ENCODE data around the gene ARCN1. TPM values are rescaled to one million over a fixed set of nuclear protein-coding genes. Genes with fewer than 3 reads are reported as not detected.
A peak's percentile ranks its signal among the peaks of the same experiment; 100 is the strongest.

The ARCN1 gene
- total RNA-seq, 3 donors from 2014 or later = 180 to 190 (median 183) TPM

DNA sequence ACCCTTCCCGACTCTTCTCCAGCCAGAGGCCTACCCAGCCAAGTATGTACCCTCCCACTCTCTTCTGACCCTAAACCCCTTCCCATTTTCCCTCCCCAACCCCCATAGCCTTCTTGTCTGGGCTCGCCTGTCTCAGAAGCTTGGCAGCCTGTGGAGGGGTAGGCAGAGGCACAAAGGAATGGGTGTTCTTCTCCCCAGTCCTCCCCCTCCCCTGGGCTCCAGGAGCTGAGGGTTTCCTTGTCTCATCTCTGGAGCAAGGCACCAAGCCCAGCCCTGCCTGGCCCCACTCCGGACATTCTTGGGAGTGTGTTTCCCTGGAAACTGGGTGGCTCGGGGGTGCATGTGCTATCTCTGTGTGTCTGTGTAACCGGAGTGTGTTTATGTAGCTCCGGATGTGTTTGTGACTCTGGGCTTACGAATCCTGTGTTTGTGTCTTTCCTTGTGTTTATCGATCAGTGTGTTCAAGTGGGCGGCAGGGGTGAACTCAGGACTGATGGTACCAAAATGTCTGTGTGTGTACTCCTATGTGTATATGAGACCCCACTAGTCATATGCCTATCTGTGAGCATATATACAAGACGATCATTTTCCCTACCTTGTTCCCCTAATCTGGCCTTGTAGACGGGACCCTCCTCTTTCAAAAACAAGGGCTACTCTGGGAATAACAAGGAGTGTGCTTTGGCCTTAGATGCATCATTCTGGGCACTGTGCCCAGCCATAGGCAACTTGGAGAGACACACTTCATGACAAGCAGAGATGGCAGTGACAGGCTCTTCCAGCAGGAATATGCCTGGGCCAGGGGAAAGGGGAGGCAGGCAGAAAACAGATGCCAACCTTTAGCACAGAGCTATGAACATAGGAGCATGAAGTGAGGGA lies 46.1 kb downstream of the ARCN1 start:
- DNase-seq = no peak
- Mint-ChIP-seq H3K4me1 (ENCODE audit: low read depth) (peaks cover 12% of the 10 kb centered on the region), H3K9me3 (no peaks in the 10 kb centered on the region), H3K36me3 (ENCODE audit: insufficient read depth) (peaks cover 1% of the 10 kb centered on the region), H3K4me3 (no peak overlapping the region), H3K27me3 (ENCODE audit: low read depth) (peaks cover 19% of the 10 kb centered on the region)
- ATAC-seq = no peak

DNA sequence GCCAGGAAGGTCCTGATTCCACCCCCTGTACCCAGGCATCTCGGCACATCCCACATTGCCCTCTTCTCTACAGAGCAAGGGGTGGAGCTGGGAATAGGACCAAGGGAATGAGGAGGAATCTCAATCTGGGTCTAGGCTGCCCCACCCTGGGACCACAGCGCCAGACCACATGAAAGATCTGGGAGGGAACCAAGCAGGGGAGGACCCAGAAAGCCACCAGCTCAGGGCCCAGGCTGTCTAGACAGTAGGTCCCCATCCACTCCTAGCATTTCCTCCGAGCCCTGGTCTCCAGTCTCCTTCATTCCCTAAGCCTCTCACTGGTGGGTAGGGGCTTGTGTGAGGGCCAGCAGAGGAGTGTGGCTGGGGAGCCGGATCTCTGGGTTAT lies 46.8 kb downstream of the ARCN1 start:
- ATAC-seq = no peak
- Mint-ChIP-seq H3K4me1 (ENCODE audit: low read depth) (peaks cover 12% of the 10 kb centered on the region), H3K36me3 (ENCODE audit: insufficient read depth) (peaks cover 1% of the 10 kb centered on the region), H3K4me3 (no peak overlapping the region), H3K9me3 (no peaks in the 10 kb centered on the region), H3K27me3 (ENCODE audit: low read depth) (peaks cover 17% of the 10 kb centered on the region)
- no peak for DNase-seq

DNA sequence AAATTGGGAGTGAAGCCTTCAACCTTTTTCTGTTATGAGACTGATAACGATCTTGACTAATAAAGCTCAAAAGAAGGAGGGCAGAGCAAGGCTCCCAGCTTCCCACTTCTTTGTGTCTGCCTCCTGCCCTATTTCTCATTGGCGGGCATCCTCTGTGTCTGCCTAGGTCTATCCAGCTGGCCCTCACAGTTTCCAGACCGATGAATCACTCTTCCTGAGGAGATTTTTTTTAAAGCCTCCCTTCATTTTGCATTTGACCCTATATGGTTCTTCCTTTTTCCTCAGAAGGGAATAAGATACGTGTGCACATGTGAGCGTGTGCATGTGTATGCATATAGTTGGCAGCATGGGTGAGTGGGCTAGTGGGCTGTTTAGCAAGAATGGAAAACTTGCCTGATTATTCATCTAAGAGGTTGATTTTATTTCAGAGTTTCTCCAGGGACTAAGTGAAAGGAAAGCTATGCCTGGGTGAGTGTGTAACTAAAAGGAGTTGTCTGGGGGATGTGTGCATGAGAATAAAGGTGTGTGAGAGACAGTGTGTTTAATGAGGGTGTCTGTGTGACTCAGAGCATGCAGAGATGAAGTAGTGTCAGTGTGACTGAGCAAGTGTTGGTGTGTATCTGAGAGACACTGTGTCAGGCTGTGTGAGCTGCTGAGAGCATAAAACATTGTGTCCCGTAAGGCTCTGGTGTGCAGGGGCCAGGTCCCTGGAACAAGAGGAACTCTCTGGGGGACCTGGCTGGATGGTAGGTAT lies 47.4 kb downstream of the ARCN1 start:
- DNase-seq (no peak), ATAC-seq (no peak)
- peaks cover 12% of the 10 kb centered on the region for H3K4me1 Mint-ChIP-seq (ENCODE audit: low read depth)

DNA sequence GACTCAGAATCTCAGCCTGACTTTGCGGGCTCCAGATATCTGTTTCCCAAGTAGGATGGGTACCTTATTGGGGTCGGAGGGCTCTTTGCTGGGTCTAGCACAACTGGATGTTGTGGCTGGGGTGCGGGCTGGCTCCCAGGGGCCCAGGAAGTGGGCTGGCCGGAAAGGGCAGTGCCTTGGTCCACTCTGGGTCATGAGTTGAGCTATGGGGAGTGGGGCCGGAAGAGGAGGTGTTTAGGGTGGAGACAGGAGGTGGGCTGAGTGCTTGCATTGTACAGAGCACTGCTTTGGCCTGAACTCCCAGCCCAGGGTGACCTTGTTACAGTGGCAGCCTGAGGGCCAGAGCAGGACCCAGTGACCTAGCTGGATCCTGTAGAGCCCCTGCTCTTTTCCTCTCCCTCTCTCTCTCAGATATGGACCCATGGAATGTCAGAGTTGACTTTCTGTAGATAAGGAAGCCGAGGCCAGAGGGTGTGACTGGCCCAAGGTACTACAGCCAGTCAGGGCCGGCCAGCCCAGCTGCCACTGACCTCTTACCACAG lies 48.4 kb downstream of the ARCN1 start:
- ATAC-seq (no peak), DNase-seq (no peak)
- no peaks in the 10 kb centered on the region for H3K9me3 Mint-ChIP-seq
- H3K36me3 Mint-ChIP-seq (ENCODE audit: insufficient read depth) = peaks cover 1% of the 10 kb centered on the region
- H3K4me1 Mint-ChIP-seq (ENCODE audit: low read depth) = peaks cover 12% of the 10 kb centered on the region
- H3K4me3 Mint-ChIP-seq = peak overlapping the region; percentile 65
- peaks cover 17% of the 10 kb centered on the region for H3K27me3 Mint-ChIP-seq (ENCODE audit: low read depth)

More for the DNA sequence above, 47.4 kb downstream of the ARCN1 start:
- H3K9me3 Mint-ChIP-seq = no peaks in the 10 kb centered on the region
- H3K27me3 Mint-ChIP-seq (ENCODE audit: low read depth) = peaks cover 17% of the 10 kb centered on the region
- H3K36me3 Mint-ChIP-seq (ENCODE audit: insufficient read depth) = peaks cover 1% of the 10 kb centered on the region
- no peak overlapping the region for H3K4me3 Mint-ChIP-seq

DNA sequence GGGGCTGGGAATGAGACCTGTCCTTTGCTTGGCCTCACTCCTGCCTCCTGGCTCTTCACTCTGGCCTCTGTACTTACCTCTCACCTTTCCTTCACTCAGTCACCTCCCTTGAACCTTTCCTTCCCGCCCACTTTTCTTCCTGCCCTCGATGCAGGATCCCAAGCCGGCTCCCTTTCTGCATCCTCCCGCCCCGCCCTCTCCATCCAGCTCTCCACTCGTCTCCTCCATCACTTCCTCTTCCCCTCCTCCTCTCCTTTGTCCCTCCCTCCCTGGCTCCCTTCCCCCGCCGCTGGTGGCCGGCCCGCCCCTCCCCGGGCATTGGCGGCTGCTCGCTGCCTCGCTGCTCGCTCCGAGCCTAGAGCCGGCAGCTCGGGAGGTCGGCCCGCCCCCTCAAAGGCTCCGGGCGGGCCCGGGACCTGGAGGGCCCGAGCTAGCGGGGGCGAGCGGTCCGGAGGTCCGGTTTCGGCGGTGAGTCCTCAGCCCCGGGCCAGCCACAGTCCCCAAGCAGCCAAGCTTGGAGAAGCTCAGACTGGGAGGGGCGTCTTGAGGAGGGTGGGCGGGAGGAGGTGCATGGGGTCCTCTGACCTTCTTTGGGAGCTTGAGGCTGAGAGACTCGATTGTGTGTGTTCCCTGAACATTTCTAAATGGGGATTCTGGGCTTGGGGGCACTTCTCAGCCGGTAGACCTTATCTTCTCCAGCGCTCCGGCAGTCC lies 49.0 kb downstream of the ARCN1 start:
- no peak for DNase-seq
- Mint-ChIP-seq H3K4me1 (ENCODE audit: low read depth) (peaks cover 12% of the 10 kb centered on the region), H3K4me3 (peak overlapping the region; percentile 65), H3K36me3 (ENCODE audit: insufficient read depth) (peaks cover 1% of the 10 kb centered on the region), H3K27me3 (ENCODE audit: low read depth) (peaks cover 17% of the 10 kb centered on the region), H3K9me3 (no peaks in the 10 kb centered on the region)
- peak; percentile 71 to 83 for ATAC-seq

DNA sequence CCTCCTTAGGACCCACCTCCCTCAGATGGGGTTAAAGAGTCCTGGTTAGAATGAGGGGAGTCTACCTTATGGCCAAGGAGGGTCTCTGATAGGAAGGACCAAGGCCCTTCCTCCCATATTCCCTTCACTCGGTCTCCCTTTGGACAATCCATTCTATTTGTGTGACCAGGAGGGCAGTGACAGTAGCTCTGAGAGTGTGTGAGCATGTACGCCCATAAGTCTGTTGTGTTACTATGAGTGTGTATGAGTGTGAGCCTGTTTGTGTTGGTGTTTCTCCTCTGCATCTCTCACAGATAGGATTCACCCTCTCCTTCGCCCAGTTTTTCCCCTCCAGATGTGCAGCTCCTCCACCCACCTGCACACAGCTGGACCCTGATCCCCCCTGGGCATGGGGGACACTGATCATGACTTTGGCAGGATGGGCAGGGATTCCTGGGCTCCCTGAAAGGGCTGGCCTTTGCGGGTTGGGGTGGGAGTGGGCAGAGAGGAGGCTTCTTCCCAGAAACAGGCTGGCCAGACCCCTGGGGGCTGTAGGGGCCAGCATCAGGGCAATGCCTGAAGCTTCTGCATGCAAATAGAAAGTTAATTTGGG lies 49.7 kb downstream of the ARCN1 start:
- Mint-ChIP-seq H3K4me1 (ENCODE audit: low read depth) (peaks cover 12% of the 10 kb centered on the region), H3K27me3 (ENCODE audit: low read depth) (peaks cover 17% of the 10 kb centered on the region), H3K36me3 (ENCODE audit: insufficient read depth) (peaks cover 1% of the 10 kb centered on the region), H3K4me3 (peak overlapping the region; percentile 31), H3K9me3 (no peaks in the 10 kb centered on the region)
- ATAC-seq (no peak), DNase-seq (no peak)

DNA sequence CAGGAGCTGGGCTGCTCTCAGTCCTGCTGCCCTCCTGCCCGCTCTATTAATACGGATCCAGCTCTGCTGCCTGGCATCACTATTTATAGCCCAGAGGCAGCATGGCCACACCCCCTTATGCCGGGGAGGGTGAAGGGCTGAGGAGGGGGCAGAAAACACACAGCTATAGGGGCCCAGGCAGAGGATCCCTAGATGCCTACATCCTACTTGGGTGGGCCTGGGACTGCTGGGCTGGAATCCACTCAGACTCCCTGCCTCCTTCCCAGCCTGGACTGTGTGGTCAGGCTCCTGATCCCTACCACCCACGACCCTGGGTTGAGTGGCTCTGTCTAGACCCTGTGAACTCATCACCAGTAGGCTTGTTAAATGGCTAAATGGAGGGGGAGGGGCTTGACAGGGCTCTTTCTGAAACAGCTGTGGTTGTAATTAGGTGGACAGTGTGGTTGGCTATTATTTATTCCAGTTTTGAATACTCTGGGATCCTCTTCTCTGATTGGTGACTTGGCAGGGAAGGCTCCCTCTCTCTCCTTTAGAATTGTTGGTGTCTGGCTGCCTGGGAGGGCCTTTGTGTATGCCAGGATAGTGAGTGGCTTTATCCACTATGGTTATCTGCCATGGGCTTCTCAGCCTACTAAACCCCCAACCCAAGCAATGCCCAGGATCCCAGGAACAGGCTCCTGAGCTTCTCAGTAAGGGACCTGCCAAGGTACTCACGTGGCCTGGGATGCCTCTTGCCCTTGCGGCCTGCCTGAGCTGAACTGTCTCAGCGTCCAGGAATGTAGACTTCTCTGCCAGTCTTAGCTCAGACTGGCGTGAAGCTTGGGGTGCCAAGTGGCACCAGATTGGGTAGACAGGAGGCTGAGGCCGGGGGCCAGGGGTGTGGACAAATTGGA lies 50.4 kb downstream of the ARCN1 start:
- Mint-ChIP-seq H3K4me3 (no peak overlapping the region), H3K4me1 (ENCODE audit: low read depth) (peaks cover 12% of the 10 kb centered on the region), H3K36me3 (ENCODE audit: insufficient read depth) (peaks cover 1% of the 10 kb centered on the region), H3K9me3 (no peaks in the 10 kb centered on the region), H3K27me3 (ENCODE audit: low read depth) (peaks cover 17% of the 10 kb centered on the region)
- DNase-seq = no peak
- no peak for ATAC-seq

DNA sequence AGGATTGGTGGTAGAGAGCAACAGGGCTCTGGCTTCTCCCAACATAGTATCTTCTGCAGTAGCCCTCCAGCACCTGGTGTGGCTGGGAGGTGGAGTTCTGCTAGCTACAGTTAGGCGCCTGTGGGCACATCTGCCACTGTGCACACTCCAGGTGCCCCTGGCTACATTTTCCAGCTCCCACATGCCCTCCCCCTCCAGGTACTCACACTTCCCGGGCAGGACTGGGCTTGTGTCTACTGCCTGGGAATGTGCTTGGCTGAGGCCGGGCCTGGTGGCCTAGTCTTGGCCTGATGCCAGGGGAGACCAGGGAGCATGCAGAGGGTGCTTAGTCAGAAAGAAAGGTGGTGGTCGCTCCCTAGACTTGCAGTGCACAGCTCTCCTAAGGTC lies 51.1 kb downstream of the ARCN1 start:
- no peak for ATAC-seq
- Mint-ChIP-seq H3K4me3 (no peak overlapping the region), H3K27me3 (ENCODE audit: low read depth) (peaks cover 17% of the 10 kb centered on the region), H3K9me3 (no peaks in the 10 kb centered on the region), H3K36me3 (ENCODE audit: insufficient read depth) (peaks cover 1% of the 10 kb centered on the region), H3K4me1 (ENCODE audit: low read depth) (peaks cover 12% of the 10 kb centered on the region)
- DNase-seq = no peak

DNA sequence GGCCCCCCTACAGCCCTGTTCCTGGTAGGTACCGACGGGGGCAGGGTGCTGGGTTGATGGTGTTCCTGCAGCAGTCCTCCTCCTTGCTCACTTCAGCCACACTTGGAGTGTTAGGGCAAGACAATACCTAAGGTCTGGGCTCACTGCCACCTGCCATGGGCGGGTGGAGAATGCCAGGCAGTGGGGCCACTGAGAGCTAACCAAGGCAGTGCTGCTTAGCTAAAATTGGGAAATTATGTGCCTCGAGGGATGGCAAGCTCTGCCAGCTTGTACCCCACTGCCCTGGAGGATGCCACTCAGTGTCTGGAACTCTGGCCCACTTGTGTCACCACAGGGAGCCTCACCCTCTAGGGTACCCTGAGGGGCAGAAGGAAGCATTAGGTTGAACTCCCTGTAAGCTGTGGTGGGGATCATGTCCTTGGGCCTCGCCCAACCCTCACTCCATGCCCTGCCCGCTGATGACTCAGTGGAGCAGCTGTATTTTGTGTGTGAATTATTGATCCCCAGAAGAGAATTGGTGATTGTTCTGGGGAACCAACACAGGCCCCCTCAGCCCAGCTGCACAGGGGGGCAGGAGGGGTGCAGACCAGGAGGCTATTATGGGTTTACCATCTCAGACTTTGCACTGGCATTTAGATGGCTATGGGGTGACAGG lies 53.0 kb downstream of the ARCN1 start:
- peaks cover 9% of the 10 kb centered on the region for H3K4me1 Mint-ChIP-seq (ENCODE audit: low read depth)
- ATAC-seq = no peak

DNA sequence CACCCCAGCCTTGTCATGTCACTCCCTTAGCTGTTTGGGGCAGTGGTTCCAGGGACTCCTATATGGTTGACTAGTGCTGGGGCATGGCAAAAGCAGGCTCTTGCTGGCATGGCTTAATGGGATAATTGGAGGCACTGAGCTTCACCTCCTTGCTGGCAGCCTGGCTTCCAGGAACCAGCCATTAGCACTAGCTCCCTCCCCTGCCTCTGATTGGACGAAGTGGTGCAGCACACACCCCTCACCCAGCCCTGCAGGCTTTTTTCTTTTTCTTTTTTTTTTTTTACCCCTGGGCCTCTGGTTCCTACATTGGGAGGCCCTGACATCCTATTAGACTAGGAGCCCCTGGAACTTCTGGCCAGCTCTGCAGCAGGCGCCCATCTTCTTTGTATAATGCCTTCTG lies 53.8 kb downstream of the ARCN1 start:
- H3K4me1 Mint-ChIP-seq (ENCODE audit: low read depth) = peaks cover 4% of the 10 kb centered on the region
- no peaks in the 10 kb centered on the region for H3K36me3 Mint-ChIP-seq (ENCODE audit: insufficient read depth)
- no peak overlapping the region for H3K4me3 Mint-ChIP-seq
- H3K27me3 Mint-ChIP-seq (ENCODE audit: low read depth) = peaks cover 6% of the 10 kb centered on the region
- H3K9me3 Mint-ChIP-seq = no peaks in the 10 kb centered on the region
- DNase-seq = no peak
- no peak for ATAC-seq

More for the DNA sequence above, 53.0 kb downstream of the ARCN1 start:
- Mint-ChIP-seq H3K9me3 (no peaks in the 10 kb centered on the region), H3K27me3 (ENCODE audit: low read depth) (peaks cover 11% of the 10 kb centered on the region), H3K4me3 (no peak overlapping the region), H3K36me3 (ENCODE audit: insufficient read depth) (no peaks in the 10 kb centered on the region)
- no peak for DNase-seq

DNA sequence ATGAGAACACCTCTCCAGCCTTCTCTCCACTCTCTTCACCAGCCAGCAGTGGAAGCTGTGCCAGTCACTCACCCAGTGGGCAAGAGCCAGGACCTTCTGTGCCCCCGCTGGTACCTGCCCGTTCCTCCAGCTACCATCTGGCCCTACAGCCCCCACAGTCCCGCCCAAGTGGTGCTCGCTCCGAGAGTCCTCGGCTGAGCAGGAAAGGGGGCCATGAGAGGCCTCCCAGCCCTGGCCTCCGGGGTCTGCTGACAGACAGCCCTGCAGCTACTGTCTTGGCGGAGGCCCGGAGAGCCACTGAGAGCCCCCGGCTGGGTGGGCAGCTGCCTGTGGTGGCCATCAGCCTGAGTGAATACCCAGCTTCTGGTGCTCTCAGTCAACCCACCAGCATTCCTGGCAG lies 55.4 kb downstream of the ARCN1 start:
- no peak for ATAC-seq

DNA sequence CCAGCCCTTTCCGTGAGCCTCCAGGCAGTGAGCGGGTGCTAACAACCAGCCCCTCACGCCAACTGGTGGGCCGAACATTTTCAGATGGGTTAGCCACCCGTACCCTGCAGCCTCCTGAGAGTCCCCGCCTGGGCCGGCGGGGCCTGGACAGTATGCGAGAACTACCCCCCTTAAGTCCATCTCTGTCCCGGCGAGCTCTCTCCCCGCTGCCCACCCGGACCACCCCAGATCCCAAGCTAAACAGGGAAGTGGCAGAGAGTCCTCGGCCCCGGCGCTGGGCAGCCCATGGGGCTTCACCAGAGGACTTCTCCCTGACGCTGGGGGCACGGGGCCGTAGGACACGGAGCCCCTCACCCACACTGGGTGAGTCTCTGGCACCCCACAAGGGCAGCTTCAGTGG lies 55.8 kb downstream of the ARCN1 start:
- DNase-seq = no peak
- ATAC-seq = no peak
- Mint-ChIP-seq H3K27me3 (ENCODE audit: low read depth) (no peaks in the 10 kb centered on the region), H3K9me3 (no peaks in the 10 kb centered on the region), H3K4me3 (no peak overlapping the region), H3K36me3 (ENCODE audit: insufficient read depth) (no peaks in the 10 kb centered on the region), H3K4me1 (ENCODE audit: low read depth) (no peaks in the 10 kb centered on the region)

More for the DNA sequence above, 55.4 kb downstream of the ARCN1 start:
- Mint-ChIP-seq H3K9me3 (no peaks in the 10 kb centered on the region), H3K4me1 (ENCODE audit: low read depth) (no peaks in the 10 kb centered on the region), H3K4me3 (no peak overlapping the region), H3K27me3 (ENCODE audit: low read depth) (no peaks in the 10 kb centered on the region), H3K36me3 (ENCODE audit: insufficient read depth) (no peaks in the 10 kb centered on the region)
- no peak for DNase-seq

DNA sequence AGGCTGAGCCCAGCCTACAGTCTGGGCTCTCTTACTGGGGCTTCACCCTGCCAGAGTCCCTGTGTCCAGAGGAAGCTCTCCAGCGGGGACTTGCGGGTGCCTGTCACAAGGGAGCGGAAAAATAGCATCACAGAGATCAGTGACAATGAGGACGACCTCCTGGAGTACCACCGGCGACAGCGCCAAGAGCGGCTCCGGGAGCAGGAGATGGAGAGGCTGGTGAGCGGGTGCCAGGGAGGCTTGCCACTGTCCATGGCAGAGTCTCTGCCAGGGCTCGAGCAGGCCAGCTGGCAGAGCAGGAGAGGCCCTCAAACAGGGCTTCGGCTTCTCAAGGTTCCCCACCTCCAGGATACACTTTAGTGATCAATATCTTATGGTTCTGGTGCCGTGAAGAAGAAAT lies 56.2 kb downstream of the ARCN1 start:
- Mint-ChIP-seq H3K9me3 (no peaks in the 10 kb centered on the region), H3K4me3 (no peak overlapping the region), H3K27me3 (ENCODE audit: low read depth) (no peaks in the 10 kb centered on the region), H3K36me3 (ENCODE audit: insufficient read depth) (no peaks in the 10 kb centered on the region), H3K4me1 (ENCODE audit: low read depth) (no peaks in the 10 kb centered on the region)
- DNase-seq (no peak), ATAC-seq (no peak)

Measured in activated T-cell treated with anti-CD3 and anti-CD28 coated beads, Interleukin-2, amount 50 U/mL, for 4 hours (primary cell).